Esophagus muscularis mucosa (tissue), 4 donors: ENCODE measurements around the gene SEMA6A. TPM values are rescaled to one million over a fixed set of nuclear protein-coding genes. Genes with fewer than 3 reads are reported as not detected.
A peak's percentile ranks its signal among the peaks of the same experiment; 100 is the strongest.

ENCODE experiments used
- DNase-seq: peaks from one replicate; pipeline ENCODE4 v3.0.0-alpha.2; 2017; ENCODE audit errors: extremely low spot score
- H3K27ac ChIP-seq, 4 donors: fragments of 200-600 bp; sonication (generic); replicated peaks in 1 of 4; 1 replicate in 3 of 4; 2 replicates in 1 of 4; pipeline ENCODE4 v1.5.1; 2016 to 2019; ENCODE audit warnings: mild to moderate bottlenecking in 1 of 4
- H3K27me3 ChIP-seq, 4 donors: fragments of 200-600 bp; sonication (generic); one replicate each; pipeline versions ENCODE4 v1.5.1 to v1.6.0; 2016 to 2019
- H3K36me3 ChIP-seq, 4 donors: fragments of 200-600 bp; sonication (generic); one replicate each; pipeline ENCODE4 v1.5.1; 2016 to 2019
- H3K4me1 ChIP-seq, 4 donors: fragments of 200-600 bp; sonication (generic); one replicate each; pipeline ENCODE4 v1.5.1; 2016 to 2019
- H3K4me3 ChIP-seq, 4 donors: fragments of 200-600 bp; sonication (generic); 1 replicate in 2 of 4; 2 replicates in 2 of 4; pipeline ENCODE4 v1.5.1; 2016 to 2019; ENCODE audit warnings: mild to moderate bottlenecking in 4 of 4, moderate library complexity in 1 of 4
- H3K9me3 ChIP-seq, 4 donors: fragments of 200-600 bp; sonication (generic); 1 replicate in 3 of 4; 2 replicates in 1 of 4; pipeline ENCODE4 v1.5.1; 2016 to 2019
- EP300 ChIP-seq: sonication (generic); formaldehyde crosslinking; IDR thresholded peaks from one replicate; pipeline ENCODE4 v1.6.1; 2017; ENCODE audit warnings: antibody characterized with exemption
- POLR2A ChIP-seq: fragments of 450-650 bp; IDR thresholded peaks from one replicate; pipeline ENCODE4 v1.6.1; 2017; ENCODE audit warnings: antibody characterized with exemption, moderate library complexity, mild to moderate bottlenecking, low read depth
- POLR2AphosphoS5 ChIP-seq, 2 donors: sonication (generic); formaldehyde crosslinking; IDR thresholded peaks; one replicate each; pipeline ENCODE4 v1.6.1; 2017; ENCODE audit warnings: antibody characterized with exemption in 2 of 2
- WGBS: methylation state at CpG from one replicate; pipeline ENCODE4 v1.1.5; 2018; 5-methylcytosine and 5-hydroxymethylcytosine counted together
- intact Hi-C: fragments of 100-400 bp; cut with DNase I; formaldehyde crosslinking; loops from one replicate; pipeline ENCODE4 v1.15.1; 2023
- total RNA-seq, 4 donors: library from RNA; depleted of rRNA; stranded (reverse); fragments of >200 nt; gene quantifications; one replicate each; pipeline versions ENCODE4 v1.1.0 to v1.2.1, GENCODE V29; 2016
- TF ChIP-seq, protein P1 (sequence below), 3 experiments: fragments of 200-600 bp in 2 of 3; fragments of 450-650 bp in 1 of 3; sonication (generic) in 2 of 3; IDR thresholded peaks; one replicate each; pipeline ENCODE4 v1.5.1; 2017 to 2019; ENCODE audit warnings: antibody characterized with exemption in 3 of 3, mild to moderate bottlenecking in 2 of 3, moderate library complexity in 1 of 3

Gene SEMA6A
- total RNA-seq, 4 donors from 2014 or later, result 10.9 to 20.9 (median 14.3) TPM

DNA sequence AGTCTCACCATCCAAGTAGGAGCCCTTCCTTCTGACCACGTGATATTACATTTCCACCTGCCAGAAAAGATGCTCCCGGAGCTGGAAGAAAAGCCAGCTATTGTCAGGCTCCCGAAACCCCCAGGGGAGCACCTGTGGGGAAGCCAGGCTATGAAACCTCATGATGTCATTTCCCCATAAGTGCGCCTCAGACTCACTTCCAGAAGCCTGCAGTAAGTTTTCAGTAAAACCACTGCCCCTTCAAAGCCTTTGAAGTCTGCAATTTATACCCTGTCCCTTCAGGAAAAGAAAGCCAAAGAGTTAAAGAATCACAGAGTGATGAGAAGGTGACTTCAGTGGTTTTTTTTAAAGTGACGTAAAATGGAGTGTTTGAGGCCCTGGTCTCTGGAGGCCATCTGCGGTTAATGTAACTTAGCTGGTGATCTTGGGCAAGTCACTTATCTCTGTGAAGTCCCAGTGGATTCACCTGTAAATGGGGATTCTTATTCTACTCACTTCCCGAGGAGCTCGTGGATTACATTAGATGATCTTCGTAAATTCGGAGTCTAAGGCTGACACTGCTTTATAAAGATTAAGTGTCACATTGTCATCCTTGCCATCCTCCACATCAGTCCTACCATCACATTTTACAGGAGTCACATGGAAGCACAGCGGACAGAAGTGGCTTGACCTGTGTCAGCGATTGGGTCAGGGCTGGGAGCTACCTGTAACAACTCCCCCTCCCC, 2.6 kb upstream of the SEMA6A start:
- DNase-seq, result no peak
- Histone ChIP-seq H3K27me3 (peaks cover 0 to 20% (median 0%) of the 10 kb centered on the region in 4 donors), H3K4me1 (peaks cover 24 to 46% (median 43%) of the 10 kb centered on the region in 4 donors), H3K4me3 (no peak overlapping the region), H3K27ac (no peak overlapping the region), H3K9me3 (no peaks in the 10 kb centered on the region), H3K36me3 (no peaks in the 10 kb centered on the region)
- TF ChIP-seq POLR2AphosphoS5 (IDR thresholded peaks at IDR 0.05) (no peak), EP300 (no peak), POLR2A (no peak)
- TF ChIP-seq, protein P1, sequence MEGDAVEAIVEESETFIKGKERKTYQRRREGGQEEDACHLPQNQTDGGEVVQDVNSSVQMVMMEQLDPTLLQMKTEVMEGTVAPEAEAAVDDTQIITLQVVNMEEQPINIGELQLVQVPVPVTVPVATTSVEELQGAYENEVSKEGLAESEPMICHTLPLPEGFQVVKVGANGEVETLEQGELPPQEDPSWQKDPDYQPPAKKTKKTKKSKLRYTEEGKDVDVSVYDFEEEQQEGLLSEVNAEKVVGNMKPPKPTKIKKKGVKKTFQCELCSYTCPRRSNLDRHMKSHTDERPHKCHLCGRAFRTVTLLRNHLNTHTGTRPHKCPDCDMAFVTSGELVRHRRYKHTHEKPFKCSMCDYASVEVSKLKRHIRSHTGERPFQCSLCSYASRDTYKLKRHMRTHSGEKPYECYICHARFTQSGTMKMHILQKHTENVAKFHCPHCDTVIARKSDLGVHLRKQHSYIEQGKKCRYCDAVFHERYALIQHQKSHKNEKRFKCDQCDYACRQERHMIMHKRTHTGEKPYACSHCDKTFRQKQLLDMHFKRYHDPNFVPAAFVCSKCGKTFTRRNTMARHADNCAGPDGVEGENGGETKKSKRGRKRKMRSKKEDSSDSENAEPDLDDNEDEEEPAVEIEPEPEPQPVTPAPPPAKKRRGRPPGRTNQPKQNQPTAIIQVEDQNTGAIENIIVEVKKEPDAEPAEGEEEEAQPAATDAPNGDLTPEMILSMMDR (IDR thresholded peaks at IDR 0.05), result no peak
- intact Hi-C loops, result loop anchor here (10.0 kb wide), 1 partner anchor 878 kb away; no protein-coding TSS in a partner anchor
- 84% methylated on average over 12 of the region's 12 CpGs for WGBS

DNA sequence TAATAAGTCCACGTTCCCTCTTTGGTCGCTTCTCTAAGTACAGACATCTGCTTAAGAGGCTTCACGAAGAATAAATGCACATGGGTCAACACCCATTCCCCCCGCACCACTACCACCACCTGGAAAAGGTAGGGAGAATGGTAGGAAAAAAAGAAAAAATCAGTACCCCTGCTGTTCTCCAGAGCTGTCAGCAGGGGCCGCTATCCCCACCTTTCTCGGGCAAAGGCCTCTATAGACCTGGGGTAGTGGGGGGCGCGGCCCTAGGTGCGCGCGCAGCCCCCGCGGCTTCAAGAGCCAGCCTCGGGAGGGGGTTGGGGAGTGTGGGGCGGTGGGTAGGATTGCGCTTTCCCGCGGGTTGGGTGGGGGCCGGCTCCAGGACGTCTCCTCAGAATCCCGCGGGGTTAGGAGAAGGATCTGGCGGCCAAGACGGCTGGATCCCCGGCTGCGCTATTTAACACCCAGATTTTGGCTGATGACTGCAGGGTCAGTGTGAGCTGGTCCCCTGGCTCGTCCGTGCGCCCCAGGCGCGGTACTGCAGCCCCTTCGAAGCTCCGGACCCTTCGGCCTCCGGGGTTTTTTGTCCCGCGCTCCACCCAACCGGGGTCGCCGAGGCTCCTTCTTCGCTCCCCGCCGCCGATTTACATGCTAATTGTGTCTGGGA, 1.6 kb upstream of the SEMA6A start:
- Histone ChIP-seq H3K4me1 (peaks cover 24 to 50% (median 47%) of the 10 kb centered on the region in 4 donors), H3K27ac (peak overlapping the region; percentile 73 to 83 (median 76)), H3K4me3 (peak overlapping the region; percentile 60 to 82 (median 76)), H3K27me3 (peaks cover 0 to 25% (median 0%) of the 10 kb centered on the region in 4 donors), H3K9me3 (no peaks in the 10 kb centered on the region), H3K36me3 (no peaks in the 10 kb centered on the region)
- 26% methylated on average over 28 of the region's 44 CpGs for WGBS
- no peak for DNase-seq
- intact Hi-C loops, result loop anchor here (10.0 kb wide), 1 partner anchor 879 kb away; no protein-coding TSS in a partner anchor
- TF ChIP-seq POLR2A, result no peak
- TF ChIP-seq, protein P1 (IDR thresholded peaks at IDR 0.05), result peak in 2 of 3 experiments; percentile 73 to 95

DNA sequence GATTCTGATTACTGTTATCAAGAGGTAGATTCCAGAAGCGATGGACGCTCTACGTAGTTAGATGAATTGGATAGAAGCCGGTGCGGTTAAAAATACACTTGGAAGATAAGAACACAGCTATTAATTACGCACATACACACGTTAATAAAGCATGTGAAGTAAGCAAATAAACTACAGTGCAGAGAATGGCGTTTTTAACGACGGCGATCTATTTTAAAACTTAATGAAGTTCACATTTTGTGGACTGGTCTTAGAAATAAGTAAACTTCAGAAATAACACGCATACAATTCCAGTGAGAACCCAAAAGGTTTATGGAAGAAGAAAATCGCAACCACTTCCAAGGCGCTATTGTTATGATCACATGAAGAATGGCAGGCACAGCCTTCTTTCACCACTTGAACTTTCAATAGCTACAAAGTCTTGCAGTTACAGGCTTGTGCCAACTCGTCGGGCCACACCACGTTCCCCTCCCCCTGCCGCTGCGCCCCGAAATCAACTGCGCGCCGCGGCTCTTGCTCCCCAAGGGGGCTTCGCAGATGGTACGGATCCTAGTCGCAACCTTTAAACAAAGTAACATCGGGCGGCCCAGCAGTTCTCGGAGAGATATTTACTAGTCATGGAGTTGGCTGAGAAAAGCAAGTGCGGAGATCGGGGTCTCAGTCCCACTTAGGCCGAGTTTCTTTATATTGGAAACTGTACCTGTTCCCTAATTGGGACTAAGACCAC, 866 bp upstream of the SEMA6A start:
- peak overlapping the region; percentile 73 to 83 (median 76) for H3K27ac ChIP-seq
- intact Hi-C loops, result loop anchor here (2.0 to 10.0 kb wide), 2 partner anchors 369 to 879 kb away; no protein-coding TSS in a partner anchor
- H3K9me3 ChIP-seq, result no peaks in the 10 kb centered on the region
- no peak for DNase-seq
- TF ChIP-seq, protein P1 (IDR thresholded peaks at IDR 0.05), result no peak
- TF ChIP-seq POLR2AphosphoS5 (IDR thresholded peaks at IDR 0.05) (no peak), POLR2A (no peak), EP300 (no peak)
- peaks cover 24 to 50% (median 47%) of the 10 kb centered on the region in 4 donors for H3K4me1 ChIP-seq
- H3K36me3 ChIP-seq, result no peaks in the 10 kb centered on the region
- H3K4me3 ChIP-seq, result peak overlapping the region; percentile 60 to 82 (median 76)
- peaks cover 0 to 28% (median 0%) of the 10 kb centered on the region in 4 donors for H3K27me3 ChIP-seq
- under 1% methylated on average over 30 of the region's 33 CpGs for WGBS

DNA sequence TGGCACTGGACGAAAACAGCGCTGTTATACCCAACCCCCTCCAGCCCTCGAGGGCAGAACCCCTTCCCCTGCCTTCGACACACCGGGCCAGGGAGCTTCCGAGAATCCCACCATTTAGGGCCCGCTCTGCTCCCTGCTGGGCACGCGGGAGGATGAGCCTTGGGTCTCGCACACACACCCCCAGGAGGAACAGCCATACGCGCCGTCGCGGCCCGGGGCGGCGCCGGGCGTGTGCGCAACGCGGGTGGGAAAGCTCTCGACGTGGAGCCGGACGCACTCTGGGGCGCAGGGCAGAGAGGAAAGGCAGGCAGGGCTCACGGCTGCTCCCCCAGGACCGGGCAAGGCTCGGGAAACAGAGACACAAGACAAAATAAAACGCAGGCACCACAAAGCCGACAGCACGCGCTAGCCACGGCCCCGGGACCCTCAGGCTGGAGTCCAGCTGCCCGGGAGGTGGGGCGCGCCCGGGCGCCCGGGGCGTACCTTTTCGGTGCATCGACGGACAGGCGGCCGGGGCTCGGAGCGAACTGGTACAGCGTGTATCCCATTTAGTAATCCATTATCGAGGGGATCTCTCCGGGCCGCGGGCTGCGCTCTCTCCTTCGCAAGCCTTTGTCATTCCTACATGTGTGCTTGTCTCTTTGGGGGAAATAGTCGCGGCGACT, 789 bp downstream of the SEMA6A start:
- Histone ChIP-seq H3K4me1 (peaks cover 24 to 50% (median 47%) of the 10 kb centered on the region in 4 donors), H3K36me3 (no peaks in the 10 kb centered on the region), H3K27me3 (peaks cover 0 to 42% (median 0%) of the 10 kb centered on the region in 4 donors), H3K4me3 (peak overlapping the region; percentile 60 to 82 (median 76)), H3K27ac (peak overlapping the region; percentile 73 to 83 (median 76)), H3K9me3 (no peaks in the 10 kb centered on the region)
- no peak for DNase-seq
- TF ChIP-seq POLR2AphosphoS5 (IDR thresholded peaks at IDR 0.05) (no peak), POLR2A (no peak)
- TF ChIP-seq, protein P1 (IDR thresholded peaks at IDR 0.05), result no peak
- WGBS, result 1% methylated on average over 33 of the region's 61 CpGs
- intact Hi-C loops, result loop anchor here (2.0 to 10.0 kb wide), 3 partner anchors 371 to 881 kb away; no protein-coding TSS in a partner anchor
